C4-2B (cell line): ENCODE data around the gene SNRNP48.

Experiments used
- CTCF ChIP-seq: fragments of 450-650 bp; conservative IDR thresholded peaks from 2 replicates; pipeline ENCODE4 v1.5.1; 2017; ENCODE audit warnings: mild to moderate bottlenecking
- ZFX ChIP-seq: fragments of 450-650 bp; IDR thresholded peaks from 2 replicates; pipeline ENCODE4 v1.6.1; 2017

- TF ChIP-seq CTCF (no peak), ZFX (no peak)
Observed at GRCh38 chr6:7587631-7588100, 2.3 kb upstream of the SNRNP48 start.
